ENCODE results near the gene IGFBP4.

Gene IGFBP4

DNA sequence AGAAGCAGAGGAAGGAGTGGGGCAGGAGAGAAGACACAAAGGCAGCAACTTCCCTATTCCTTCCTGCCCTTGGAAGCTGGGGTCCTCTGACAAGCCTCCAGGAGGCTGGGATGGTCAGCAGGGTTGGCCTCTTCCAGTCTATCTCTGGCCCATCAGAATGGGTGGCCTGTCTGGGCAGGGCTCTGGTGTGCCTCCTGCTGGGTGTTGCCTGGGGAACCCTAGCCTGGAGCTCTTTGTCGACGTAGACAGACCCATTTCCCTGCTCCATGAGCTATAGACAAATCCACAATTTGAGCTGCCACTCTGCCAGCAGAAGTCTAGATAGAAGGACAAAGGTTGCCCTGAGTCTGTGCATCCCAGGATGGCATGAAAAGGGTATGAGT is 11.4 kb downstream of the IGFBP4 start:
- DNase-seq (ENCODE audit: low spot score): no peak

DNA sequence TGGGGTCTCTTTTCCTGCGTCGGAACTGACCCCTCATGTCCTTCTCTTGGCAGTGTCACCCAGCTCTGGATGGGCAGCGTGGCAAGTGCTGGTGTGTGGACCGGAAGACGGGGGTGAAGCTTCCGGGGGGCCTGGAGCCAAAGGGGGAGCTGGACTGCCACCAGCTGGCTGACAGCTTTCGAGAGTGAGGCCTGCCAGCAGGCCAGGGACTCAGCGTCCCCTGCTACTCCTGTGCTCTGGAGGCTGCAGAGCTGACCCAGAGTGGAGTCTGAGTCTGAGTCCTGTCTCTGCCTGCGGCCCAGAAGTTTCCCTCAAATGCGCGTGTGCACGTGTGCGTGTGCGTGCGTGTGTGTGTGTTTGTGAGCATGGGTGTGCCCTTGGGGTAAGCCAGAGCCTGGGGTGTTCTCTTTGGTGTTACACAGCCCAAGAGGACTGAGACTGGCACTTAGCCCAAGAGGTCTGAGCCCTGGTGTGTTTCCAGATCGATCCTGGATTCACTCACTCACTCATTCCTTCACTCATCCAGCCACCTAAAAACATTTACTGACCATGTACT is 13.2 kb downstream of the IGFBP4 start:
- DNase-seq (ENCODE audit: low spot score): no peak

DNA sequence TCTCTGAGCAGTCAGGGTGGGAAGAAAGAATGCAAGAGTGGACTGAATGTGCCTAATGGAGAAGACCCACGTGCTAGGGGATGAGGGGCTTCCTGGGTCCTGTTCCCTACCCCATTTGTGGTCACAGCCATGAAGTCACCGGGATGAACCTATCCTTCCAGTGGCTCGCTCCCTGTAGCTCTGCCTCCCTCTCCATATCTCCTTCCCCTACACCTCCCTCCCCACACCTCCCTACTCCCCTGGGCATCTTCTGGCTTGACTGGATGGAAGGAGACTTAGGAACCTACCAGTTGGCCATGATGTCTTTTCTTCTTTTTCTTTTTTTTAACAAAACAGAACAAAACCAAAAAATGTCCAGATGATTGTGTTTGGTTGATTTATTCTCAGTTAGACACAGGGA is 14.1 kb downstream of the IGFBP4 start:
- no peak for DNase-seq (ENCODE audit: low spot score)

DNA sequence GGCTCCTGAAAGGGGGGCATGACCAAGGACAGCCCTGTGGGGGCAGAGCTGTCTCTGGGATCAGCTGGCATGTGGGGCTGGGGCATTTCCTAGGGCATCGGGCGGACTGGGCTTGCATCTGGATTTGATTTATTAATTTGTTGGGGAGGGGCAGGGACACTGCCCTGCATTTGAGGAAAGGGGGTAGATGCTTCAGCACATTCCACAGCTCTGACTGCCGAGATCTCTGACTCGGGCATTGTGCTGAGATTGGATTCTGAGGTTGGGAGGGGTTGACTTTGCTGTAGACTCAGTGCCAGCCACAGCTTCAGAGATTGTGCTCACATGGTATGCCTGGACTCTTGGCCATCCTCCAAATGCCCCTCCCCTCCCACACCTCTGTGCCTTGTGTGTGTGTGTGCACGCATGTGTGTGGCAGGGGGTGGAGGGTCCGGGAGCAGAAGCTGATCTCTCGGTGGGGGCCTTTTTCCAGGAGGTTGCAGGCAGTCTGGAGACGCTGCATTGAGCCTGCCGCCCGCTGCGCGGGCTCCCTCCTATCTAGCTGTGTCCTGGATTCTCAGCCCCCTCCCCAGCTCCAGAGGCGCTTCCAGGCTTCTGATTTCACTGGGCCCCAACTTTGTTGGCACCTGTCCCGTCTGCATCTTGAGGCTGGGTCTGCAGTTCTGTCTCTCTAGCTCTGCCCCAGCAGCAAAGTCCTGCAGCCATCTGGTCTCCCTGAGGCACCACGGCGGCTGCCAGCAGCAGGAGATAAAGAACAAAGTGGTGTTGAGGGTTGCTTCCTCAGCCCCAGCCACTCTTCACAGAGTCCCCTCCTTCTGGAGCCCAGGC is 14.9 kb downstream of the IGFBP4 start:
- DNase-seq (ENCODE audit: low spot score): peak; percentile 56

DNA sequence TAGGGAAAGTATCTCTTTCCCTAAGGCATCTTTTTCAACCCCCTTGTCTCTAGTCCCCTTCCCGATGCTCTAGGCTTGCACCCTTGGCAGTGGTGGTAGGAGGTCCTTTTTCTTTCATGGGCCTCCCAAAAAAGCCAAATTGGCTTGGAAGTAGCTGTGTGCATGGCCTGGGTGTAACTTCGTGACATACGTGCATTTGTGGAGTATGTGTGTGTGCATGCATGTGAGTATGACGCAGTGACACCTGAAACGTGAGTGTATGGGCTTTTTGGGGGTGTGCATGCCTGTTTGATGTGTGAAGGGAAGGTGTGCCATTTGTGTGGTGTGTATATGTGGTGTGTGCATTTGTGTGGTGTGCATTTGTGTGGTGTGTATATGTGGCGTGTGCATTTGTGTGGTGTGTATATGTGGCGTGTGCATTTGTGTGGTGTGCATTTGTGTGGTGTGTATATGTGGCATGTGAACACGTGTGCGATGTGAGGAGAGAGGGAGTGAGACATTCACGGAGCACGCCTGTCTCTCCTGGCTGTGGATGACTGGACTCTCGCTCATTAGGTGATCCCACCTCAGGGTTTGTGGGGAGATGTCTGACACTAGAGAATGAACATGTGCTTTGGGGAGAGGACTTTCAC is 15.7 kb downstream of the IGFBP4 start:
- DNase-seq (ENCODE audit: low spot score): no peak

DNA sequence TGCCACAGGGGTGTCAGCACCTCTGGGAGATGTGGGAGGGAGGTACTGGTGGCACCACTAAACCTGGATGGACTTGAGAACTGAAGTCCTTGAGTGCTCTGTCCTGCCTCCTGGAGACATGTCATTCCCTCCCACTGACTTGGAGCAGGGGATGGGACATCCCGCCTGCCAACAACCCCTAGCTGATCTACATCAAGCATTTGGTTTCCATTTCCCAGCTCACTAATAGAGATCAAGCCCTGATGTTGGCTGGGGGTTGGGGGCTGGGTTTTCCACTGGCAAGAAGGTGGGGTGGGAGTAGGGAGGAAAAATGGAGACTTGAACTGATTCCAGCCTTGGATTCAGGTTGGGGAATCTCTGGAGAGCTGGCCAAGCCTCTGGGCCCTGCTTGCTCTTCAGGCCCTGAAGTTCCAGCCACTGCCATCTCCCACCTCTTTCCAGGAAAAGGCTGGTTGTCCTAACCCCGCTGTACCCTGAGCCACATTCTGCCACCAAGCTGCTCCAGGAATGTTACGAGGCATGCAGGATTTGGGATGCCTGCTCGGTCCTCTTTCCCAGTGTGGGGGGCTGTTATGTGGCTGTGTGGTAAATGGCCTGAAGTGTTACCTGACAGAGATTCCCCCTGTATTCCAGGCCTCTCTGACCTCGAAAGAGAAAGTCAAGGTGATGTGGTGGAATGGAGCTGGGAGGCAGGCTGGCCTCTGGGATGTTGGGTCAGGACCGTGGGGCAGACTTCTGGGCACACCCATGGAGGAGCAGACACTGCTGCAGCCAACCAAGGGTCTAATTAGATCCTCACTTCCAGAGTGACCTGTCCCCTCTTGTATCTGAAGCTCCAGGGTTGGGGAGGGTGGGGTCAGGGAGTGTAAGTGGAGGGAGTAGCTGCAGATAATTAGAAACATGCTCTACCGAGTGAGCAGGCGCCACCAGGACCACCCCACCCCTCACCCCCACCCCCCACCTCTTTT is 16.7 kb downstream of the IGFBP4 start:
- DNase-seq (ENCODE audit: low spot score): no peak

DNA sequence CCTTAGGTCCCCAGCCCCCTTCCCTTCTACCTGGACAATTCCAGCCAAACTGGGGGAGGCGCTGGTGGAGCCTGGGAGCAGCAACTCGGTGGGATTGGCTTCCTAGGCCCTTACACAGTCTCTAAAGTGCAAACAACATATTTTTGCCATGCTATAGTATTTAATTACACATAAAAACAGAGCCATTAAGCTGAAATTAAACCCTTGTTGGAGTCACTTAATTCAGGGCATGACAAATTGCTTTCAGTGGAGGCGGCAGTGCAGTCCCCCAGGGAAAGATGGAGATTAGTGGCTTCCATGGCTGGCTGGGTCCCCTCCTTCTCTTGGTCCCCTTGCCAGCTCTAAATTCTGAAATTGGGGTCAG is 17.3 kb downstream of the IGFBP4 start:
- DNase-seq (ENCODE audit: low spot score): peak; percentile 75

DNA sequence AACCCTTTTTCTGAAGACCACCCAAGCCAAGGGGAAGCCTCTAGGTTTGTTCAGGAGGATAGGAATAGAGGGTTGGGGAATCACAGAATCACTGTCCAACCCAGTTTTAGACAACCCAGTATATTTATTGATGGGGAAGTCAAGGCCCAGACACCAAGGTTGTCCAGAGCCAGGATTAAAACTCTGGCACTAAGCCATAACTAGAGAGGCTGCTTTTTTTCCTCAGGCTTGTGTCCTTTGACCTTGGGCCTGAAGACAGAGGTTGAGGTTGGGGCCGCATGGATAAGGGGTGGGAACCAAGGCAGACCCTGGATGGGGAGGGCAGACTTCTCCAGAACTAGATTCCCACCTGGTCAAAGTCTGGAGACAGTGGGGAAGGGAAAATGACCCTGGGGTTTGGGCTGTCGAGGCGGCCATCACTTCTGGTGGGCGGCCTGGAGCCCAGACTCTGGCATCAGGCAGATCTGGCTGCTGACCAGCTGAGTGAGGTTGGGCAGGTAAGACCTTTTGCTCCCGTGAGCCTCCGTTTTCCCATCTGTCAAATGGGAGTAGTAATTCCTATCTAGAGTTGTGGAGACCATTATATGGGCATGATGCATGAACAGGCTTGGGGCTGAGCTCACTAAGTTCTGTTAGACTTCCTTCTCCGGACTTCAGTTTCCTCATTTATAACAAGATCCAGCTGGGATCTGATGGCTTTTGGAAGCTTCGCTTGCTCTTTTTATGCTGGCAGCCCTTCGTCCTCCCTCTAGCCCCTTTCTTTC is 17.9 kb downstream of the IGFBP4 start:
- peak; percentile 41 for DNase-seq (ENCODE audit: low spot score)

DNA sequence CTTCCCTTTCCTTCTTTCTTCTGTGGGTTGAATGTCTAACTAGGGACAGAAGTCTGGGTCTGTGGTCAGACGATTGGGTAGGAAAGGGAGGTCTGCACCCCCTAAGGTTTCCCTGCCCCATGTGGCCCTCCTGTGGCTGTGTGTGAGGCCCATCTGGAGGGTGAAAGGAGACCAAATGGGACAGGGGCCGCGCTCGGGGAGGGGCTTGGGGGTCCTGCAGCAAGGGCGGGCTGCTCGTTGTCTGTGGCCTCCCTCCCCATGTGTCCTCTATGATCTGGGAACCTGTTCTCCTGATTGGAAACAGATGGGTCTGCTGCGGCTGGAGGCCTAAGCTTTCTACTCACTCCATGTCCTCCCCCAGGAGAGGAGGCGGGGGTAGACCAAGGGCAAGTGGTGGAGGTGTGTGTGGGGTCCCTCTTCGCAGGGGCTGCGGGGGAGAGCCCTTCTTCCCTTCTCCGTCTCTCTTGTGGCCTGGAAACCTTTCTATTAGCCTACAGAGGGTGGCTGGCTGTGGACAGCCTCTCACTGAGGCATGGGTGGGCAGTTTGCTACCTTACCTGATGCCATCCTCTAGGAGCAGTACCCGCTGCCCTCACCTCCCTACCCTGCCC is 18.6 kb downstream of the IGFBP4 start:
- peak; percentile 88 for DNase-seq (ENCODE audit: low spot score)

DNA sequence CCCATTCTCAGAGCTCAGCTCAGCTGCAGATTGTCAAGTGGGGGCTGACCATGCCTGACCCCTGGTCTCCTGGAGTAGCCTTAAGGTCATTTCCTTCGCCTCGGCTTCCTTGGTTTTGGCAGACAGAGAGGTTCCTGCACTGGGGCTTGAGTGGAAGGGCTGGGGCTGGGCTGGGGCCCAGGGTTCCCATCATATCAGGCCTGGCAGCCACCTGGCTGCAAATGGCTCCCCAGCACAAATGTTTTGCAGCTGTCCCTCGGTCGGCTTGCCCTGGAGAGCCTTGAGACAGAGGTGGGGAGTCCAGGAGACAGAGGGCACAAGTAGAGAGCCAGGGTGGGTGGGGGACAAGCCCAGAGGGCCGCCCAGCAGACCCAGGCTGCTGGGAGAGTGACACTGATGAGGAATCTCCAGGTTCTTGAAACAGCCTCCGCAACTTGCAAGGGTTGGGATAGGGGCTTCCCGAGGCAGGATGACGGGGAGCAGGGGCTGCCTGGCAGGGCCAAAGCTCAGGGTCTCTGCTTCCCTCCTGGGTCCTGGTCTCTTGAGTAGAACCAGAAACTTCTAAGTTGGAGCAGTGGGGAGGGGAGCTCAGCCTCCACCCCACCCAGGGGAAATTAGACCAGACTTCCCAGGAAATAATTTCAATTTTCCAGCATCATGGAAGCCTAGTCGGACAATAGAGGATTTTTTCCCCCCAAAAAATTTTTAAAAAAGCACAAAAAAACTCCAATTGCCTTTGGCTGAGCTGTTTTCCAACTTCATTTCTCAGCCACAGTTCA is 19.3 kb downstream of the IGFBP4 start:
- DNase-seq (ENCODE audit: low spot score): peak; percentile 42

DNA sequence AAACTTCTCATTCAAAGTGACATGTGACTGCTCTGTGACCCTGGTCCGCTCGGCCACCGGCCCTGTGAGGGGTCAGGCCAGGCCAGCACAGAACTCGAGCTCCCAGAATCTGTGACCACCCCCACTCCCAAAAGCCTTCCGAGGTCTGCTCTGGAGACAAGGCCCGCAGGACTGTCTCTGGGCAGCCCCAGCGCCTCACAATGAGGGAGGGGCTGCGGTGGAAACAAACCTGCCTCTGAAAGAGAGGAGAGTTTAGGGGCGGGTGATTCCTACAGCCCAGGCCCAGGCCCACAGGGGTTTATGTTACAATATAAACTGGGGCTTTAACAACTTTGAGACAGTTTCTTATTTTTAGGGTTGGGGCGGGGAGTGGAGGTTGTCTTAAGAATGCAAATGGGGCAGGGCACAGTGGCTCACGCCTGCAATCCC is 19.9 kb downstream of the IGFBP4 start:
- peak; percentile 34 for DNase-seq (ENCODE audit: low spot score)

DNA sequence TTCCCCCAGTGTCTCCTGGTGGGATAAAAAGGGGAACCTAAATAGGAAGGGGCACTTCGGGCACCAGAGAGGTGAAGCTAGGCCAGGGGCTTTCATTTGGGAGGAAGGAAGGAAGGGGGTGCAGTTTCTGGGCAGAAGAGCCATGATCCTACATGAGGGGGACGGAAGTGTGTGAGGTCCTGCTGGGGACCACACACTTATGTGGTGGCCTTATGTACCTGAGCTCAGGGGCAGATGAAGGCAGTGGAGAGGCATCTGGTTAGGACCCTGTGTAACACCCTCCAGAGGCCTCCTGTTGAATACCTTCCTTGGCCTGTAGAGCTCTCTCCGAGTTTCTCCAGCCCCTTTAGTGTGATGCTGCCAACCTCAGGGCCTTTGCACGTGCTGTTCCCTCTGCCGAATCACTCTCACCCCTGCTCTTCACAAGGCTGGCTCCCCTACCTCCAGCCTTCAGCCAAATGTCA is 21.2 kb downstream of the IGFBP4 start:
- no peak for DNase-seq (ENCODE audit: low spot score)

DNA sequence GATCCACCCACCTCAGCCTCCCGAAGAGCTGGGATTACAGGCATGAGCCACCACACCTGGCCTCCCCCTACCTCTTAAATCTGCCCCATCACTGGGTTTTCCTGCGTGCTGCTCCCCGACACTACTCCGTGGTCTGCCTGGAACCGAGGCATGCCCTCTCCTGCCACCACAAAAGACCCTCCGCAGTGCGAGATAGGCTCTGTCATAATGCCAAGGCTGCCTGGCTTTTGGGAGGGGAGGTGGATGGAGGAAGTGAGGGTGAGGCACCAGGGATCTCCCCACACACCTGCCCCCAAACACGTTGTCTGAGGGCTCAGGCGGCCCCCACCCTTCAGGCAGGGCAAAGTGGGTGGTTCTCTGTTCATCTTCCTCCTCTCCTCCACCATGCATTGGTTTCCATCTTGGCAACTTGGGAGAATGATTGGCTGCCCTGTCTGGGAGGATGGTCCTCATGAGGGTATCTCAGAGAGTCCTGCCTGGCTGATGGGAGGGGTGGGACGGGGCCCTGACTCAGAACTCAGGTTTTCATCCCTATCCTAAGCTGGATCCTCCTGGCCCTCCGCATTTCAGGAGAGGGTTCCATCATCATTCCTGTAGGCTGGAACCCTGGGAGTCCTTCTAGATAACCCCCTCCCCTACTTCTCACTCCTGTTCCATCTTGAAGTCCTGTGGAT is 23.2 kb downstream of the IGFBP4 start:
- no peak for DNase-seq (ENCODE audit: low spot score)

DNA sequence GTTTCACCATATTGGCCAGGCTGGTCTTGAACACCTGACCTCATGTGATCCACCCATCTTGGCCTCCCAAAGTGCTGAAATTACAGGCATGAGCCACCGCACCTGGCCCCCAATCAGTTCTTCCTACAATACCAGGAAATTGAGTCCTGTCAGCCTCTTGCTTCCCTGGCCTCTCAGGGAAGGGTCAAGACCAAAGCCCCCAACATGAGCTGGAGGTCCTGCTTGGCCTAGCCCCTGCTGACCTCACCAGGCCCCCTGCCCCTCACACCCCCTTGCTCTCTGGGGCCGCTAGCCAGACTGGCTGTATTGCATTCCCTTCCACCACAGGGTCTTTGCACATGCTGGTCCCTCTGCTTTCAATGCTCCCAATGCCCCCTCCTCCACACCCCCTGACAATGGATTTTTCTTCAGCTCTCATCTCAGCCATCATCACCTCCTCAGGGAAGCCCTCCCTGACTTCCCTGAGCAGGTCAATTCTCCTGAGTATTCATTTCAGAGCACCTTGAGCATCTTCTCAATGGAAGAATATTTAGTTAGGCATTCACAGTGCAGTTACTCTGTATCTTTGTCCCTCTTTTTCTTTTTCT is 24.1 kb downstream of the IGFBP4 start:
- no peak for DNase-seq (ENCODE audit: low spot score)

DNA sequence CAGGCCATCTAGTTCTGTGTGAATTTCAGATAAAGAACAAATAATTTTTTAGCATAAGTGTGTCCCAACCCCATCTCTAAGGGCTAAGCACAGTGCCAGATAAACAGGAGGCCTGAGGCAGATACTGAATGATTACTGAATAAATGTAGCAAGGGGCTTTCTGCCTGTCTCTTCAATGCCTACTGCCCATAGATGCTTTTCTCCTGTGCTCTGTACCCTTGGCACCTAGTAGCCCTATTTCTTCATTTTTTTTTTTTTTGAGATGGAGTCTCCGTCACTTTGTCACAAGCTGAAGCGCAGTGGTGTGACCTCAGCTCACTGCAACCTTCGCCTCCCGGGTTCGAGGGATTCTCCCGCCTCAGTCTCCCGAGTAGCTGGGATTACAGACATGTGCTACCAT is 25.3 kb downstream of the IGFBP4 start:
- no peak for DNase-seq (ENCODE audit: low spot score)

DNA sequence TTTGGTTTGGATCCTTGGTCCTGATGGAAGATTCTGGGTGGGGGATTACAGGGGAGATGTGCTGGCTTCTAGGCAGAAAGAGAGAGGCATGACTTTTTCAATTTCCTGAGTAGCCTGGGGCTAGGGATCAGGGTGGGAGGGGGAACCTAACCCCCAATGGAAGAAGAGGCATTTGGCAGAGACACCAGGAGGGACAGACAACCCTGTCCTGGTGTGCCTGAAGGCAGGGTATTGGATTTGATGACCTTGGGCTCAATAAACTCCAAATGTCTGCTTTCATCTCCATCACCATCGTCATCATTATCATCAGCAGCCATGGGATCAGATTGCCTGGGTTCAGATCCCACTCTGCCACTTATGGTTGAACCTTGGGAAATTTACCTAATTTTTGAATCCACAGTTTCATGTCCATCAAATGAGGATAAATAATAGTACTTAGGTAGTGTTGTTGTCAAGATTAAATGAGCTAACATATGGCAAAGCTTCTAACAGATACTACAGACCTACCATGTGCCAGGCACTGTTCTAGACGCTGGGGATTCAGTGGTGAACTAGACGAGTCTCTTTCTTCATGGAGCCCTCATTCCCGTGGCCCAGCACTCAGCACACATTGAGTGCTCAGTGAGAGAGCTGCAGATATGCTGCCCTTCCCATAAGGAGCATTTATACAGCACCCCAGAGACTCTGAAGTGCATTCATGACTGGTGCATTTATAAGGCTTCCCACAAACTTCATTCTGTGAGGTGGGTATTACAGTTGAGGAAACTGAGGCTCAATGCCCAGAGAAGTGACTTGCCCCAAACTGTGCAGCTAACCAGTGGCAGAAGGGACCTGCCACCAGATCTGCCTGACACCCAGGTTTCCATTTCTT is 26.8 kb downstream of the IGFBP4 start:
- DNase-seq (ENCODE audit: low spot score): no peak

DNA sequence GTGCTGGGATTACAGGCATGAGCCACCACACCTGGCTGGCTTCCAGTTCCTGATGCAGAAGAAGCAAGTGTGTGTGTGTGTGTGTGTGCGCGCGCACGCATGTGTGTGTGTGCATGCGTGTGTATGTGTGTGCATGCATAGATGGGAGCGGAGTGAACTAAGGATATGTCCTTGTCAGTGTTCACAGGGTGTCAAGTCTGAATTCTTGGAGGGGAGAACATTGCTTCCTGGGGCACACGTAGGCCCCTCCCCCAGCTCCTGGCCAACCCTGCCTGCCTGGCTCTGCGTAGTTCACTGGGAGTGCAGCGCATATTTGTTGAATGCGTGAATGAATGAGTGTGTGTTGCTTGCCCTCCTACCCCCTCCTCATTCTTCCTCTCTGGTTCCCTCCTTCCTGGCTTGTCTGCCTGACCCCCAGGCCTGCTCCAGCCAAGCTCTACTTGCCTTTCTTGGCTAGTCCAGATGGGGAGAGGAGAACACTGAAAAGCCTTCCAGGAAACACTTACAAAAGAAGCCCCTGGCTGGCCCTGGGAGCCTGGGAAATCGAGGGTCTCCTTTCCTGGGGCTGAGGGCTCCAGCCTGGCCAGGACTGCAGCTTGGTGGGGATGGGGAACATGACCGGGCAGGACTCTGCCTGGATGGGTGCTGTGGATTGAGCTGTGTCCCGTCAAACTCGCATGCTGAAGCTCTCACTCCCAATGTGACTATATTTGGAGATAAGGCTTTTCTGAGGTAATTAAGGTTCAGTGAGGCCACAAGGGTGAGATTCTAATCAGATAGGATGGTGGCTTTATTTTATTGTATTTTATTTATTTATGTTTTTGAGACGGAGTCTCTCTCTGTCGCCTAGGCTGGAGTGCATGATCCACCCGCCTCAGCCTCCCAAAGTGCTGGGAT is 27.9 kb downstream of the IGFBP4 start:
- peak; percentile 60 for DNase-seq (ENCODE audit: low spot score)
